H1 (cell line): Measurements from ENCODE around the gene SLC22A23. TPM values are rescaled to one million over a fixed set of nuclear protein-coding genes. Genes with fewer than 3 reads are reported as not detected.

Experiments
- CTCF ChIA-PET: fragments of 300-600 bp; sonication (Branson Sonifier 250); formaldehyde crosslinking; loops from one replicate; lab custom pipeline; 2021; ENCODE audit not compliant: partially characterized antibody; lab: Charles Lee
- POLR2A ChIA-PET: fragments of 300-600 bp; sonication (Branson Sonifier 250); formaldehyde crosslinking; loops from one replicate; lab custom pipeline; 2021; ENCODE audit warnings: inconsistent platforms; ENCODE audit not compliant: partially characterized antibody; lab: Charles Lee
- DNase-seq, 2 experiments: peaks; one replicate each; pipeline versions ENCODE4 v3.0.0 to v3.0.0-alpha.2; 2010 to 2022; ENCODE audit warnings: low spot score in 2 of 2, low read depth in 1 of 2, mixed read lengths in 1 of 2
- FAIRE-seq: peaks from 2 replicates; lab custom pipeline; 2011; peaks lifted over from hg19 to GRCh38; lab: Jason Lieb, UNC
- H2AFZ ChIP-seq: 2 replicates; pipeline ENCODE4 v1.8.1; 2012; ENCODE audit warnings: low read length, inconsistent platforms
- H2AK5ac ChIP-seq: 2 replicates; pipeline ENCODE4 v1.6.1; 2013; ENCODE audit warnings: low read depth, low read length
- H2BK120ac ChIP-seq: replicated peaks from 2 replicates; pipeline ENCODE3; 2013; ENCODE audit warnings: low read depth, low read length, inconsistent platforms
- H2BK12ac ChIP-seq: 2 replicates; pipeline ENCODE4 v1.6.1; 2013; ENCODE audit warnings: low read depth, low read length
- H2BK15ac ChIP-seq: 2 replicates; pipeline ENCODE4 v1.6.1; 2013; ENCODE audit warnings: low read length
- H2BK20ac ChIP-seq: 2 replicates; pipeline ENCODE4 v1.6.1; 2013; ENCODE audit warnings: low read length
- H2BK5ac ChIP-seq: 2 replicates; pipeline ENCODE4 v1.6.1; 2013; ENCODE audit warnings: low read depth, low read length
- H3K14ac ChIP-seq: 2 replicates; pipeline ENCODE4 v1.6.1; 2013; ENCODE audit warnings: inconsistent platforms; ENCODE audit not compliant: insufficient read length
- H3K18ac ChIP-seq: 2 replicates; pipeline ENCODE4 v1.6.1; 2013; ENCODE audit warnings: low read length; ENCODE audit errors: extremely low read depth
- H3K23ac ChIP-seq: 2 replicates; pipeline ENCODE4 v1.6.1; 2013; ENCODE audit warnings: inconsistent platforms; ENCODE audit not compliant: insufficient read length
- H3K23me2 ChIP-seq: 2 replicates; pipeline ENCODE4 v1.6.1; 2013; ENCODE audit warnings: low read depth, low read length
- H3K27ac ChIP-seq: 2 replicates; pipeline ENCODE4 v1.6.1; 2011; ENCODE audit warnings: low read depth, low read length, inconsistent platforms
- H3K27me3 ChIP-seq, 4 experiments: replicated peaks in 1 of 4; 1 replicate in 1 of 4; 2 replicates in 3 of 4; pipeline versions ENCODE4 v1.6.1 to v1.8.1; 2011 to 2013; ENCODE audit warnings: low read length in 3 of 4, mild to moderate bottlenecking in 3 of 4, inconsistent platforms in 2 of 4, mixed read lengths in 2 of 4, moderate library complexity in 1 of 4; ENCODE audit not compliant: control insufficient read depth in 3 of 4, insufficient read depth in 3 of 4; ENCODE audit errors: extremely low read depth in 1 of 4
- H3K36me3 ChIP-seq, 4 experiments: 2 replicates each; pipeline versions ENCODE4 v1.6.1 to v1.8.1; 2011 to 2013; ENCODE audit warnings: mild to moderate bottlenecking in 4 of 4, low read length in 3 of 4, moderate library complexity in 2 of 4, control low read depth in 1 of 4, inconsistent platforms in 1 of 4; ENCODE audit not compliant: insufficient read depth in 4 of 4, control insufficient read depth in 2 of 4
- H3K4ac ChIP-seq: replicated peaks from 2 replicates; pipeline ENCODE3; 2013; ENCODE audit warnings: low read length, low read depth, mixed read lengths, inconsistent platforms; ENCODE audit not compliant: insufficient read length
- H3K4me1 ChIP-seq, 4 experiments: replicated peaks in 1 of 4; 1 replicate in 1 of 4; 2 replicates in 3 of 4; pipeline versions ENCODE4 v1.6.1 to v1.8.1; 2011 to 2013; ENCODE audit warnings: low read length in 3 of 4, inconsistent platforms in 2 of 4, mixed read lengths in 1 of 4; ENCODE audit not compliant: insufficient read depth in 4 of 4, control insufficient read depth in 3 of 4
- H3K4me2 ChIP-seq, 2 experiments: 2 replicates each; pipeline versions ENCODE4 v1.6.1 to v1.8.1; 2011 to 2013; ENCODE audit warnings: low read depth in 2 of 2, low read length in 2 of 2, control low read depth in 1 of 2, inconsistent platforms in 1 of 2, mild to moderate bottlenecking in 1 of 2; ENCODE audit not compliant: insufficient read depth in 1 of 2
- H3K4me3 ChIP-seq, 4 experiments: fragments of 200-600, 300-600 bp in 1 of 4; sonication (generic), shearing (Covaris generic), sonication (Bioruptor Twin) in 1 of 4; 2 replicates each; pipeline versions ENCODE4 v1.5.1 to v1.8.1; 2011 to 2016; ENCODE audit warnings: low read length in 4 of 4, low read depth in 3 of 4, control low read depth in 2 of 4, inconsistent platforms in 2 of 4, mild to moderate bottlenecking in 2 of 4, mixed read lengths in 1 of 4, moderate library complexity in 1 of 4; ENCODE audit not compliant: insufficient read depth in 2 of 4; ENCODE audit errors: extremely low read depth in 1 of 4
- H3K56ac ChIP-seq: replicated peaks from 2 replicates; pipeline ENCODE3; 2013; ENCODE audit warnings: low read depth, mild to moderate bottlenecking, mixed read lengths, low read length, inconsistent platforms; ENCODE audit not compliant: insufficient read length
- H3K79me1 ChIP-seq: 2 replicates; pipeline ENCODE4 v1.6.1; 2013; ENCODE audit warnings: low read depth, low read length, control low read depth
- H3K79me2 ChIP-seq, 2 experiments: 2 replicates each; pipeline versions ENCODE4 v1.6.1 to v1.8.1; 2012 to 2013; ENCODE audit warnings: low read length in 2 of 2, mild to moderate bottlenecking in 2 of 2, inconsistent platforms in 1 of 2; ENCODE audit not compliant: insufficient read depth in 2 of 2, control insufficient read depth in 1 of 2
- H3K9ac ChIP-seq, 4 experiments: replicated peaks in 1 of 4; 1 replicate in 1 of 4; 2 replicates in 3 of 4; pipeline versions ENCODE4 v1.6.1 to v1.8.1; 2011 to 2013; ENCODE audit warnings: low read depth in 3 of 4, low read length in 3 of 4, control low read depth in 2 of 4, mild to moderate bottlenecking in 2 of 4, moderate library complexity in 2 of 4, inconsistent platforms in 1 of 4; ENCODE audit errors: extremely low read depth in 1 of 4
- H3K9me3 ChIP-seq, 2 experiments: 2 replicates each; pipeline versions ENCODE4 v1.6.1 to v1.8.1; 2012 to 2013; ENCODE audit warnings: mild to moderate bottlenecking in 2 of 2, moderate library complexity in 2 of 2, control low read depth in 1 of 2, inconsistent platforms in 1 of 2, low read depth in 1 of 2, low read length in 1 of 2, mixed read lengths in 1 of 2; ENCODE audit not compliant: insufficient read depth in 2 of 2
- H4K20me1 ChIP-seq, 2 experiments: replicated peaks in 1 of 2; 2 replicates each; pipeline versions ENCODE3 to v1.8.1; 2011 to 2013; ENCODE audit warnings: inconsistent platforms in 2 of 2, low read length in 2 of 2, mild to moderate bottlenecking in 1 of 2; ENCODE audit not compliant: insufficient read depth in 2 of 2, control insufficient read depth in 1 of 2
- H4K5ac ChIP-seq: 2 replicates; pipeline ENCODE4 v1.6.1; 2013; ENCODE audit warnings: low read length, low read depth, mixed read lengths, inconsistent platforms; ENCODE audit not compliant: insufficient read length
- H4K8ac ChIP-seq: 2 replicates; pipeline ENCODE4 v1.8.0; 2013; ENCODE audit warnings: mild to moderate bottlenecking, moderate library complexity, low read length, inconsistent platforms; ENCODE audit not compliant: insufficient read depth; ENCODE audit errors: extremely low read depth
- H4K91ac ChIP-seq: replicated peaks from 2 replicates; pipeline ENCODE3; 2013; ENCODE audit warnings: low read length, mixed read lengths, inconsistent platforms; ENCODE audit not compliant: insufficient read length
- ASH2L ChIP-seq: fragments of 200-600, 300-600 bp; sonication (generic); IDR thresholded peaks from one replicate; pipeline ENCODE4 v1.7.1; 2017; ENCODE audit warnings: low read length
- RNF2 ChIP-seq: fragments of 200-900, 300-1000 bp; sonication (generic); IDR thresholded peaks from 2 replicates; pipeline ENCODE4 v1.7.1; 2016; ENCODE audit warnings: borderline replicate concordance, low read depth, mild to moderate bottlenecking, antibody characterized with exemption, low read length; ENCODE audit not compliant: poor library complexity, severe bottlenecking; ENCODE audit errors: missing control alignments
- SP2 ChIP-seq: IDR thresholded peaks from 2 replicates; pipeline ENCODE4 v1.6.1; 2012; ENCODE audit warnings: mild to moderate bottlenecking, low read length, inconsistent platforms
- TCF12 ChIP-seq: IDR thresholded peaks from 2 replicates; pipeline ENCODE4 v1.6.1; 2011; ENCODE audit warnings: low read depth, mild to moderate bottlenecking, low read length
- WGBS, 2 experiments: shearing (Covaris generic) in 1 of 2; methylation state at CpG; one replicate each; pipeline versions ENCODE4 v1.1.6 to v1.1.7; 2013 to 2015; ENCODE audit warnings: low lambda C conversion rate in 2 of 2, mixed read lengths in 2 of 2, inconsistent platforms in 1 of 2, low coverage in 1 of 2, missing lambda C conversion rate in 1 of 2; ENCODE audit not compliant: insufficient replicate concordance in 2 of 2, insufficient coverage in 1 of 2, insufficient read length in 1 of 2; ENCODE audit errors: extremely low coverage in 1 of 2, missing lambda C conversion rate in 1 of 2; 5-methylcytosine and 5-hydroxymethylcytosine counted together
- polyA plus RNA-seq, 7 experiments: library from polyadenylated mRNA; depleted of rRNA in 3 of 7; stranded (reverse) in 5 of 7; unstranded in 2 of 7; fragments of >200 nt in 5 of 7; fragments of 200-250 nt in 2 of 7; gene quantifications; 1 replicate in 5 of 7; 2 replicates in 1 of 7; 4 replicates in 1 of 7; pipeline versions ENCODE4 v1.2.1 to v1.2.3, GENCODE V29; 2011 to 2013; ENCODE audit warnings: missing spikeins in 2 of 7, mixed read lengths in 2 of 7
- total RNA-seq: library from RNA; stranded (reverse); fragmentation: NEBNext Ultra II Directional; extraction: Animal tissue kit (Norgen Biotek cat#: 25700); gene quantifications from 2 replicates; pipeline ENCODE4 v1.2.1, GENCODE V29; 2021
- TF ChIP-seq, protein P1 (sequence below), 3 experiments: IDR thresholded peaks; 1 replicate in 2 of 3; 2 replicates in 1 of 3; pipeline versions ENCODE4 v1.5.1 to v1.6.1; 2011; ENCODE audit warnings: low read length in 3 of 3, mild to moderate bottlenecking in 3 of 3, inconsistent platforms in 2 of 3, low read depth in 1 of 3, moderate library complexity in 1 of 3; ENCODE audit not compliant: insufficient read depth in 1 of 3; ENCODE audit errors: control extremely low read depth in 1 of 3
- TF ChIP-seq, protein P2 (sequence below): IDR thresholded peaks from 2 replicates; pipeline ENCODE4 v1.6.1; 2011; ENCODE audit warnings: low read depth, mild to moderate bottlenecking, low read length; ENCODE audit not compliant: insufficient read depth

The SLC22A23 gene
- total and polyA plus RNA-seq, 2 of the 8 experiments (the other 6 are each of a cell fraction or from before 2014, with no cell fraction given): 9.9 to 38.4 TPM

DNA sequence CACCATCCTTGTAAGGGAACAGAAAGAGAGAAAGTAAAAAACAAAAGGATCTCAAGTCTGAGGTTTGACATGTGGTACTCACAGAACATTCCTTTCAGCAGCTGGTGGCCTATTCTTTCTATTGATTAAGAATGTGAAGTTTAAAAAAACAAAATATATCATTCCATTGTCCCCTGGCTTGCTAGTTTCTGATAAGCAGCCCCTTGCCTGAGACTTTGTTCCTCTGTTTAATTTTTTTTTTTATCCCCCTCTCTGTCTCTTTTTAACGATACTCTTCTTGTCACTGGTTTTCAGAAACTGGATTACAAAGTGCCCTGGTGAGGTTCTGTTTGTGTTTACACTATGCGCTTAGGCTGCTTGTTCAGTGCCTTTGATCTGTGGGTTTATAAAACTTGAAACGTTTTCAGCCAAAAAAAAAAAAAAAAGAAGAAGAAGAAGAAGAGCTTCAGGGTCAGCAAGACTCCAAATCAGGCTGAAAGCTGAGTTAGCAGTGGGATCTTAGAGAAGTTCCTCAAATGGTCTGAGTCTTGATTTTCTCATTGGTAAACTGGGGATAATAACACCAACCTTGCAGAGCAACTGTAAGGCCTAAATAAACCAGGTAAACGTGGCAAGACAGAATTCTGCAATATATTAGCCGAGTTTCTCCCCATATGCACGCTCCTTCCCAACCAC is 45.1 kb upstream of the SLC22A23 start:
- Histone ChIP-seq H3K36me3 (no peaks in the 10 kb centered on the region), H3K14ac (no peak overlapping the region), H2BK12ac (no peak overlapping the region), H3K4me3 (no peak overlapping the region), H3K9me3 (no peaks in the 10 kb centered on the region; a peak in 1 of 4 replicates), H3K18ac (no peak overlapping the region), H3K56ac (no peak overlapping the region), H2BK15ac (no peak overlapping the region), H3K23ac (no peak overlapping the region), H2AK5ac (no peak overlapping the region), H2AFZ (no peak overlapping the region), H3K4me1 (peaks cover 0 to 6% (median 2%) of the 10 kb centered on the region in 4 experiments; a peak in 3 of 7 replicates), H3K9ac (no peak overlapping the region), H2BK120ac (no peak overlapping the region), H4K5ac (no peak overlapping the region), H4K8ac (no peak overlapping the region), H3K4ac (no peak overlapping the region), H3K27me3 (peaks cover 0 to 1% (median 0%) of the 10 kb centered on the region in 4 experiments; a peak in 1 of 7 replicates), H3K27ac (no peak overlapping the region), H3K79me2 (no peaks in the 10 kb centered on the region), H4K91ac (no peak overlapping the region), H4K20me1 (no peaks in the 10 kb centered on the region), H3K4me2 (no peak overlapping the region), H3K23me2 (no peaks in the 10 kb centered on the region), H2BK20ac (no peak overlapping the region), H3K79me1 (no peaks in the 10 kb centered on the region), H2BK5ac (no peak overlapping the region)
- FAIRE-seq (no peak), DNase-seq (no peak)
- ChIA-PET CTCF (interaction anchor here (0.6 to 3.1 kb wide), 7 partner anchors 9 to 241 kb away, joined by 3 to 10 read pairs (median 3); no protein-coding TSS in a partner anchor), POLR2A (no interaction called here)
- 62% methylated on average over 6 of the region's 6 CpGs; no CpG with 5 or more reads in 1 of the 2 experiments for WGBS, 2 experiments
- TF ChIP-seq, protein P1, sequence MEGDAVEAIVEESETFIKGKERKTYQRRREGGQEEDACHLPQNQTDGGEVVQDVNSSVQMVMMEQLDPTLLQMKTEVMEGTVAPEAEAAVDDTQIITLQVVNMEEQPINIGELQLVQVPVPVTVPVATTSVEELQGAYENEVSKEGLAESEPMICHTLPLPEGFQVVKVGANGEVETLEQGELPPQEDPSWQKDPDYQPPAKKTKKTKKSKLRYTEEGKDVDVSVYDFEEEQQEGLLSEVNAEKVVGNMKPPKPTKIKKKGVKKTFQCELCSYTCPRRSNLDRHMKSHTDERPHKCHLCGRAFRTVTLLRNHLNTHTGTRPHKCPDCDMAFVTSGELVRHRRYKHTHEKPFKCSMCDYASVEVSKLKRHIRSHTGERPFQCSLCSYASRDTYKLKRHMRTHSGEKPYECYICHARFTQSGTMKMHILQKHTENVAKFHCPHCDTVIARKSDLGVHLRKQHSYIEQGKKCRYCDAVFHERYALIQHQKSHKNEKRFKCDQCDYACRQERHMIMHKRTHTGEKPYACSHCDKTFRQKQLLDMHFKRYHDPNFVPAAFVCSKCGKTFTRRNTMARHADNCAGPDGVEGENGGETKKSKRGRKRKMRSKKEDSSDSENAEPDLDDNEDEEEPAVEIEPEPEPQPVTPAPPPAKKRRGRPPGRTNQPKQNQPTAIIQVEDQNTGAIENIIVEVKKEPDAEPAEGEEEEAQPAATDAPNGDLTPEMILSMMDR (IDR thresholded peaks at IDR 0.05; ENCODE audit: control extremely low read depth in 1 of 3, insufficient read depth in 1 of 3, low read depth in 1 of 3, low read length in 3 of 3): no peak
- TF ChIP-seq ASH2L (no peak), SP2 (no peak), TCF12 (no peak), RNF2 (no peak)
- TF ChIP-seq, protein P2, sequence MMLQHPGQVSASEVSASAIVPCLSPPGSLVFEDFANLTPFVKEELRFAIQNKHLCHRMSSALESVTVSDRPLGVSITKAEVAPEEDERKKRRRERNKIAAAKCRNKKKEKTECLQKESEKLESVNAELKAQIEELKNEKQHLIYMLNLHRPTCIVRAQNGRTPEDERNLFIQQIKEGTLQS: no peak
